ENCODE results near the gene CLCN2. TPM values are rescaled to one million over a fixed set of nuclear protein-coding genes. Genes with fewer than 3 reads are reported as not detected.
"Not testable (repeated sequence)": the region's sequence is repeated elsewhere in the genome, so short reads cannot be mapped to it uniquely, and the experiment has no call there.

Gene CLCN2
- total RNA-seq, 4 donors from 2014 or later = 0.77 to 20.8 (median 7.3) TPM

DNA sequence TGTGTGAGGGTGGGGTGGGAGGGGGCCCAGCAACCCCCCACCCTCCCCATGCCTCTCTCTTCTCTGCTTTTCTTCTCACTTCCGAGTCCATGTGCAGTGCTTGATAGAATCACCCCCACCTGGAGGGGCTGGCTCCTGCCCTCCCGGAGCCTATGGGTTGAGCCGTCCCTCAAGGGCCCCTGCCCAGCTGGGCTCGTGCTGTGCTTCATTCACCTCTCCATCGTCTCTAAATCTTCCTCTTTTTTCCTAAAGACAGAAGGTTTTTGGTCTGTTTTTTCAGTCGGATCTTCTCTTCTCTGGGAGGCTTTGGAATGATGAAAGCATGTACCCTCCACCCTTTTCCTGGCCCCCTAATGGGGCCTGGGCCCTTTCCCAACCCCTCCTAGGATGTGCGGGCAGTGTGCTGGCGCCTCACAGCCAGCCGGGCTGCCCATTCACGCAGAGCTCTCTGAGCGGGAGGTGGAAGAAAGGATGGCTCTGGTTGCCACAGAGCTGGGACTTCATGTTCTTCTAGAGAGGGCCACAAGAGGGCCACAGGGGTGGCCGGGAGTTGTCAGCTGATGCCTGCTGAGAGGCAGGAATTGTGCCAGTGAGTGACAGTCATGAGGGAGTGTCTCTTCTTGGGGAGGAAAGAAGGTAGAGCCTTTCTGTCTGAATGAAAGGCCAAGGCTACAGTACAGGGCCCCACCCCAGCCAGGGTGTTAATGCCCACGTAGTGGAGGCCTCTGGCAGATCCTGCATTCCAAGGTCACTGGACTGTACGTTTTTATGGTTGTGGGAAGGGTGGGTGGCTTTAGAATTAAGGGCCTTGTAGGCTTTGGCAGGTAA lies 15.9 kb downstream of the CLCN2 start:
- DNase-seq = no peak
- Histone ChIP-seq H3K27ac (no peak overlapping the region), H3K4me1 (no peaks in the 10 kb centered on the region), H3K27me3 (no peaks in the 10 kb centered on the region), H3K36me3 (no peaks in the 10 kb centered on the region), H3K9me3 (no peaks in the 10 kb centered on the region), H3K4me3 (no peak overlapping the region)
- TF ChIP-seq, protein P1, sequence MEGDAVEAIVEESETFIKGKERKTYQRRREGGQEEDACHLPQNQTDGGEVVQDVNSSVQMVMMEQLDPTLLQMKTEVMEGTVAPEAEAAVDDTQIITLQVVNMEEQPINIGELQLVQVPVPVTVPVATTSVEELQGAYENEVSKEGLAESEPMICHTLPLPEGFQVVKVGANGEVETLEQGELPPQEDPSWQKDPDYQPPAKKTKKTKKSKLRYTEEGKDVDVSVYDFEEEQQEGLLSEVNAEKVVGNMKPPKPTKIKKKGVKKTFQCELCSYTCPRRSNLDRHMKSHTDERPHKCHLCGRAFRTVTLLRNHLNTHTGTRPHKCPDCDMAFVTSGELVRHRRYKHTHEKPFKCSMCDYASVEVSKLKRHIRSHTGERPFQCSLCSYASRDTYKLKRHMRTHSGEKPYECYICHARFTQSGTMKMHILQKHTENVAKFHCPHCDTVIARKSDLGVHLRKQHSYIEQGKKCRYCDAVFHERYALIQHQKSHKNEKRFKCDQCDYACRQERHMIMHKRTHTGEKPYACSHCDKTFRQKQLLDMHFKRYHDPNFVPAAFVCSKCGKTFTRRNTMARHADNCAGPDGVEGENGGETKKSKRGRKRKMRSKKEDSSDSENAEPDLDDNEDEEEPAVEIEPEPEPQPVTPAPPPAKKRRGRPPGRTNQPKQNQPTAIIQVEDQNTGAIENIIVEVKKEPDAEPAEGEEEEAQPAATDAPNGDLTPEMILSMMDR (IDR thresholded peaks at IDR 0.05) = no peak
- no peak for TF ChIP-seq POLR2A (IDR thresholded peaks at IDR 0.05)
- intact Hi-C loops (cut with DNase I; ENCODE audit: low total_unique reads) = no loop called here

DNA sequence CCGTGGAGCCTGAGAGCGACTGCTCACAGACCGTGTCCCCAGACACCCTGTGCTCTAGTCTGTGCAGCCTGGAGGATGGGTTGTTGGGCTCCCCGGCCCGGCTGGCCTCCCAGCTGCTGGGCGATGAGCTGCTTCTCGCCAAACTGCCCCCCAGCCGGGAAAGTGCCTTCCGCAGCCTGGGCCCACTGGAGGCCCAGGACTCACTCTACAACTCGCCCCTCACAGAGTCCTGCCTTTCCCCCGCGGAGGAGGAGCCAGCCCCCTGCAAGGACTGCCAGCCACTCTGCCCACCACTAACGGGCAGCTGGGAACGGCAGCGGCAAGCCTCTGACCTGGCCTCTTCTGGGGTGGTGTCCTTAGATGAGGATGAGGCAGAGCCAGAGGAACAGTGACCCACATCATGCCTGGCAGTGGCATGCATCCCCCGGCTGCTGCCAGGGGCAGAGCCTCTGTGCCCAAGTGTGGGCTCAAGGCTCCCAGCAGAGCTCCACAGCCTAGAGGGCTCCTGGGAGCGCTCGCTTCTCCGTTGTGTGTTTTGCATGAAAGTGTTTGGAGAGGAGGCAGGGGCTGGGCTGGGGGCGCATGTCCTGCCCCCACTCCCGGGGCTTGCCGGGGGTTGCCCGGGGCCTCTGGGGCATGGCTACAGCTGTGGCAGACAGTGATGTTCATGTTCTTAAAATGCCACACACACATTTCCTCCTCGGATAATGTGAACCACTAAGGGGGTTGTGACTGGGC lies 16.7 kb downstream of the CLCN2 start:
- H3K27ac ChIP-seq = no peak overlapping the region
- intact Hi-C loops (cut with DNase I; ENCODE audit: low total_unique reads) = no loop called here
- no peaks in the 10 kb centered on the region for H3K36me3 ChIP-seq

DNA sequence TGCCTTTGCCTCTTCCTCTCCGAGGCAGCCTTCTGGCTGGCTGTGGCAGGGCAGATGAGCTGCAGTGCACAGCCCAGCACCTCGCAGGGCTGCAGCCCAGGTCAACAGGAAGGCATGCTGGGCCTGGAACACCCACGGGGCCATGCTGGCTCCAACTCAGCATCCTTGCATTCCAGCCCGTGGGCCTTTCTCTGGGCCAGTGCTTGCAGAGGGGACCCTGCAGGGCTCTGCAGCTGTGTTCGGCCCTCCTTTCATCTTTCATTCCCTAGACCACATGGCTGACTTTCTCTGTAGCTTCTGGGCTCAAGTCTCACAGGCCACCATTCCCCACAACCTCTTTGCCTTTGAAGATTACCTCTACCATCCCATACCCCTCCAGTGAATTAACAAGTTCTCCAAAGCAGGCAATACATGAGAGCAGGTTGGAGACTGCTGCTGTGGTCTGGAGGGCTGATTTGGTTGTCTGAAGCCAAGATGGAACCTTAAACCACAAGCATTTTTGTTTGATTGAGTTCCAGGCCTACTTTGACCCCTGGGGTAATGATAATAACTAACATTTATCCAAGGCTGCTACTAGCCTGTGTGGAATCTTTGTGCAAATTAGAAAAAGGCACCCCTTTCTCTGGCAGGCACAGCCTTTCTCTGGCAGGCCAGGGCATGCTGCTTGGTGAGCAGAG lies 18.1 kb downstream of the CLCN2 start:
- intact Hi-C loops (cut with DNase I; ENCODE audit: low total_unique reads) = no loop called here
- Histone ChIP-seq H3K27me3 (no peaks in the 10 kb centered on the region), H3K4me3 (no peak overlapping the region), H3K36me3 (no peaks in the 10 kb centered on the region), H3K4me1 (peaks cover 0 to 6% of the 10 kb centered on the region in 2 donors), H3K27ac (no peak overlapping the region), H3K9me3 (no peaks in the 10 kb centered on the region)
- TF ChIP-seq, protein P1 (IDR thresholded peaks at IDR 0.05) = no peak
- TF ChIP-seq POLR2A (IDR thresholded peaks at IDR 0.05) = no peak
- DNase-seq = no peak

More for the DNA sequence above, 16.7 kb downstream of the CLCN2 start:
- Histone ChIP-seq H3K27me3 (no peaks in the 10 kb centered on the region), H3K4me3 (no peak overlapping the region), H3K9me3 (no peaks in the 10 kb centered on the region), H3K4me1 (no peaks in the 10 kb centered on the region)
- DNase-seq = no peak
- TF ChIP-seq POLR2A (IDR thresholded peaks at IDR 0.05) = no peak
- TF ChIP-seq, protein P1 (IDR thresholded peaks at IDR 0.05) = no peak

DNA sequence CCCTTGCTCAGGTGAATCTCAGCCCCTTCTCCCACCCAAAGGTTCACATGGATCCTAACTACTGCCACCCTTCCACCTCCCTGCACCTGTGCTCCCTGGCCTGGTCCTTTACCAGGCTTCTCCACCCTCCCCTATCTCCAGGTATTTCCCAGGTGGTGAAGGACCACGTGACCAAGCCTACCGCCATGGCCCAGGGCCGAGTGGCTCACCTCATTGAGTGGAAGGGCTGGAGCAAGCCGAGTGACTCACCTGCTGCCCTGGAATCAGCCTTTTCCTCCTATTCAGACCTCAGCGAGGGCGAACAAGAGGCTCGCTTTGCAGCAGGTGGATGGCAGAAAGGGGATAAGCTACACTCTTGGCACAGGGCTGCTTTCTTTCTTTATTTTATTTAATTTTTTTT lies 19.5 kb downstream of the CLCN2 start:
- no peak for DNase-seq
- H3K27ac ChIP-seq = no peak overlapping the region
- no peaks in the 10 kb centered on the region for H3K27me3 ChIP-seq
- no peak for TF ChIP-seq POLR2A (IDR thresholded peaks at IDR 0.05)
- TF ChIP-seq, protein P1 (IDR thresholded peaks at IDR 0.05) = no peak
- H3K36me3 ChIP-seq = no peaks in the 10 kb centered on the region
- H3K9me3 ChIP-seq = no peaks in the 10 kb centered on the region
- intact Hi-C loops (cut with DNase I; ENCODE audit: low total_unique reads) = no loop called here
- H3K4me1 ChIP-seq = peaks cover 6 to 10% of the 10 kb centered on the region in 2 donors
- no peak overlapping the region for H3K4me3 ChIP-seq

DNA sequence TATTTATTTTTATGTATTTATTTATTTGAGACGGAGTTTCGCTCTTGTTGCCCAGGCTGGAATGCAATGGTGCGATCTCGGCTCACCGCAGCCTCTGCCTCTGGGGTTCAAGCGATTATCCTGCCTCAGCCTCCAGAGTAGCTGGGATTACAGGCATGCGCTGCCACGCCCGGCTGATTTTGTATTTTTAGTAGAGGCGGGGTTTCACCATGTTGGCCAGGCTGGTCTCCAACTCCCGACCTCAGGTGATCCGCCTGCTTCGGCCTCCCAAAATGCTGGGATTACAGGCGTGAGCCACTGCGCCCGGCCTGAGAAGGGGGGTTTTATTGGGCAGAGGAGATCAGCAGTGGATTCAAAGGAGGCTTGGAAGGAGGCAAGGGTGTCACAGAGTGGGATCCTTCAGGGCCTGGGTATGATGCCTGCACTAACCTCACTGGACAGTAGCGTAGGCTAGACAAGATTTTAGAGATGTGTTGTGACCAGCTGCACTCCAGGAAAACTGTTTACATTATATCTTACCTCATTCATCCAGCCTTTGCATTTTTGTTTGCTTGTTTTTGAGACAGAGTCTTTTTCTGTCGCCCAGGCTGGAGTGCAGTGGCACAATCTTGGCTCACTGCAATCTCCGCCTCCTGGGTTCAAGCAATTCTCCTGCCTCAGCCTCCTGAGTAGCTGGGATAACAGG lies 21.8 kb downstream of the CLCN2 start:
- peaks cover 6 to 10% of the 10 kb centered on the region in 2 donors for H3K4me1 ChIP-seq
- DNase-seq; H3K27me3 ChIP-seq; H3K4me3 ChIP-seq; H3K9me3 ChIP-seq; intact Hi-C loops (cut with DNase I; ENCODE audit: low total_unique reads); H3K36me3 ChIP-seq: not testable (repeated sequence)
- peak overlapping the region; percentile 96 to 100 for H3K27ac ChIP-seq
